H1 (cell line): ENCODE results near the gene PRKCZ. TPM values are rescaled to one million over a fixed set of nuclear protein-coding genes. Genes with fewer than 3 reads are reported as not detected.

Source experiments
- CTCF ChIA-PET: fragments of 300-600 bp; sonication (Branson Sonifier 250); formaldehyde crosslinking; loops from one replicate; lab custom pipeline; 2021; ENCODE audit not compliant: partially characterized antibody; lab: Charles Lee
- POLR2A ChIA-PET: fragments of 300-600 bp; sonication (Branson Sonifier 250); formaldehyde crosslinking; loops from one replicate; lab custom pipeline; 2021; ENCODE audit warnings: inconsistent platforms; ENCODE audit not compliant: partially characterized antibody; lab: Charles Lee
- DNase-seq, 2 experiments: peaks; one replicate each; pipeline versions ENCODE4 v3.0.0 to v3.0.0-alpha.2; 2010 to 2022; ENCODE audit warnings: low spot score in 2 of 2, low read depth in 1 of 2, mixed read lengths in 1 of 2
- FAIRE-seq: peaks from 2 replicates; lab custom pipeline; 2011; peaks lifted over from hg19 to GRCh38; lab: Jason Lieb, UNC
- H2AFZ ChIP-seq: 2 replicates; pipeline ENCODE4 v1.8.1; 2012; ENCODE audit warnings: low read length, inconsistent platforms
- H2AK5ac ChIP-seq: 2 replicates; pipeline ENCODE4 v1.6.1; 2013; ENCODE audit warnings: low read depth, low read length
- H2BK120ac ChIP-seq: replicated peaks from 2 replicates; pipeline ENCODE3; 2013; ENCODE audit warnings: low read depth, low read length, inconsistent platforms
- H2BK12ac ChIP-seq: 2 replicates; pipeline ENCODE4 v1.6.1; 2013; ENCODE audit warnings: low read depth, low read length
- H2BK15ac ChIP-seq: 2 replicates; pipeline ENCODE4 v1.6.1; 2013; ENCODE audit warnings: low read length
- H2BK20ac ChIP-seq: 2 replicates; pipeline ENCODE4 v1.6.1; 2013; ENCODE audit warnings: low read length
- H2BK5ac ChIP-seq: 2 replicates; pipeline ENCODE4 v1.6.1; 2013; ENCODE audit warnings: low read depth, low read length
- H3K14ac ChIP-seq: 2 replicates; pipeline ENCODE4 v1.6.1; 2013; ENCODE audit warnings: inconsistent platforms; ENCODE audit not compliant: insufficient read length
- H3K18ac ChIP-seq: 2 replicates; pipeline ENCODE4 v1.6.1; 2013; ENCODE audit warnings: low read length; ENCODE audit errors: extremely low read depth
- H3K23ac ChIP-seq: 2 replicates; pipeline ENCODE4 v1.6.1; 2013; ENCODE audit warnings: inconsistent platforms; ENCODE audit not compliant: insufficient read length
- H3K23me2 ChIP-seq: 2 replicates; pipeline ENCODE4 v1.6.1; 2013; ENCODE audit warnings: low read depth, low read length
- H3K27ac ChIP-seq: 2 replicates; pipeline ENCODE4 v1.6.1; 2011; ENCODE audit warnings: low read depth, low read length, inconsistent platforms
- H3K27me3 ChIP-seq, 4 experiments: replicated peaks in 1 of 4; 1 replicate in 1 of 4; 2 replicates in 3 of 4; pipeline versions ENCODE4 v1.6.1 to v1.8.1; 2011 to 2013; ENCODE audit warnings: low read length in 3 of 4, mild to moderate bottlenecking in 3 of 4, inconsistent platforms in 2 of 4, mixed read lengths in 2 of 4, moderate library complexity in 1 of 4; ENCODE audit not compliant: control insufficient read depth in 3 of 4, insufficient read depth in 3 of 4; ENCODE audit errors: extremely low read depth in 1 of 4
- H3K36me3 ChIP-seq, 4 experiments: 2 replicates each; pipeline versions ENCODE4 v1.6.1 to v1.8.1; 2011 to 2013; ENCODE audit warnings: mild to moderate bottlenecking in 4 of 4, low read length in 3 of 4, moderate library complexity in 2 of 4, control low read depth in 1 of 4, inconsistent platforms in 1 of 4; ENCODE audit not compliant: insufficient read depth in 4 of 4, control insufficient read depth in 2 of 4
- H3K4ac ChIP-seq: replicated peaks from 2 replicates; pipeline ENCODE3; 2013; ENCODE audit warnings: low read length, low read depth, mixed read lengths, inconsistent platforms; ENCODE audit not compliant: insufficient read length
- H3K4me1 ChIP-seq, 4 experiments: replicated peaks in 1 of 4; 1 replicate in 1 of 4; 2 replicates in 3 of 4; pipeline versions ENCODE4 v1.6.1 to v1.8.1; 2011 to 2013; ENCODE audit warnings: low read length in 3 of 4, inconsistent platforms in 2 of 4, mixed read lengths in 1 of 4; ENCODE audit not compliant: insufficient read depth in 4 of 4, control insufficient read depth in 3 of 4
- H3K4me2 ChIP-seq, 2 experiments: 2 replicates each; pipeline versions ENCODE4 v1.6.1 to v1.8.1; 2011 to 2013; ENCODE audit warnings: low read depth in 2 of 2, low read length in 2 of 2, control low read depth in 1 of 2, inconsistent platforms in 1 of 2, mild to moderate bottlenecking in 1 of 2; ENCODE audit not compliant: insufficient read depth in 1 of 2
- H3K4me3 ChIP-seq, 4 experiments: fragments of 200-600, 300-600 bp in 1 of 4; sonication (generic), shearing (Covaris generic), sonication (Bioruptor Twin) in 1 of 4; 2 replicates each; pipeline versions ENCODE4 v1.5.1 to v1.8.1; 2011 to 2016; ENCODE audit warnings: low read length in 4 of 4, low read depth in 3 of 4, control low read depth in 2 of 4, inconsistent platforms in 2 of 4, mild to moderate bottlenecking in 2 of 4, mixed read lengths in 1 of 4, moderate library complexity in 1 of 4; ENCODE audit not compliant: insufficient read depth in 2 of 4; ENCODE audit errors: extremely low read depth in 1 of 4
- H3K56ac ChIP-seq: replicated peaks from 2 replicates; pipeline ENCODE3; 2013; ENCODE audit warnings: low read depth, mild to moderate bottlenecking, mixed read lengths, low read length, inconsistent platforms; ENCODE audit not compliant: insufficient read length
- H3K79me1 ChIP-seq: 2 replicates; pipeline ENCODE4 v1.6.1; 2013; ENCODE audit warnings: low read depth, low read length, control low read depth
- H3K79me2 ChIP-seq, 2 experiments: 2 replicates each; pipeline versions ENCODE4 v1.6.1 to v1.8.1; 2012 to 2013; ENCODE audit warnings: low read length in 2 of 2, mild to moderate bottlenecking in 2 of 2, inconsistent platforms in 1 of 2; ENCODE audit not compliant: insufficient read depth in 2 of 2, control insufficient read depth in 1 of 2
- H3K9ac ChIP-seq, 4 experiments: replicated peaks in 1 of 4; 1 replicate in 1 of 4; 2 replicates in 3 of 4; pipeline versions ENCODE4 v1.6.1 to v1.8.1; 2011 to 2013; ENCODE audit warnings: low read depth in 3 of 4, low read length in 3 of 4, control low read depth in 2 of 4, mild to moderate bottlenecking in 2 of 4, moderate library complexity in 2 of 4, inconsistent platforms in 1 of 4; ENCODE audit errors: extremely low read depth in 1 of 4
- H3K9me3 ChIP-seq, 2 experiments: 2 replicates each; pipeline versions ENCODE4 v1.6.1 to v1.8.1; 2012 to 2013; ENCODE audit warnings: mild to moderate bottlenecking in 2 of 2, moderate library complexity in 2 of 2, control low read depth in 1 of 2, inconsistent platforms in 1 of 2, low read depth in 1 of 2, low read length in 1 of 2, mixed read lengths in 1 of 2; ENCODE audit not compliant: insufficient read depth in 2 of 2
- H4K20me1 ChIP-seq, 2 experiments: replicated peaks in 1 of 2; 2 replicates each; pipeline versions ENCODE3 to v1.8.1; 2011 to 2013; ENCODE audit warnings: inconsistent platforms in 2 of 2, low read length in 2 of 2, mild to moderate bottlenecking in 1 of 2; ENCODE audit not compliant: insufficient read depth in 2 of 2, control insufficient read depth in 1 of 2
- H4K5ac ChIP-seq: 2 replicates; pipeline ENCODE4 v1.6.1; 2013; ENCODE audit warnings: low read length, low read depth, mixed read lengths, inconsistent platforms; ENCODE audit not compliant: insufficient read length
- H4K8ac ChIP-seq: 2 replicates; pipeline ENCODE4 v1.8.0; 2013; ENCODE audit warnings: mild to moderate bottlenecking, moderate library complexity, low read length, inconsistent platforms; ENCODE audit not compliant: insufficient read depth; ENCODE audit errors: extremely low read depth
- H4K91ac ChIP-seq: replicated peaks from 2 replicates; pipeline ENCODE3; 2013; ENCODE audit warnings: low read length, mixed read lengths, inconsistent platforms; ENCODE audit not compliant: insufficient read length
- BCL11A ChIP-seq, 2 experiments: IDR thresholded peaks; one replicate each; pipeline ENCODE4 v1.6.1; 2011; ENCODE audit warnings: low read depth in 2 of 2, low read length in 2 of 2, mild to moderate bottlenecking in 2 of 2
- CBX8 ChIP-seq: fragments of 300-800, 300-1000 bp; sonication (generic); IDR thresholded peaks from 2 replicates; pipeline ENCODE4 v1.7.1; 2016; ENCODE audit warnings: low read depth, low read length, borderline replicate concordance
- CHD1 ChIP-seq: IDR thresholded peaks from 2 replicates; pipeline ENCODE4 v1.6.1; 2012; ENCODE audit warnings: low read depth, low read length, improper control_type of control experiment
- FOSL1 ChIP-seq: IDR thresholded peaks from 2 replicates; pipeline ENCODE4 v1.6.1; 2011; ENCODE audit warnings: mild to moderate bottlenecking, low read depth, low read length, moderate library complexity; ENCODE audit not compliant: insufficient read depth
- USF2 ChIP-seq: IDR thresholded peaks from 2 replicates; pipeline ENCODE4 v1.6.1; 2011; ENCODE audit warnings: low read length, improper control_type of control experiment
- YY1 ChIP-seq: IDR thresholded peaks from 2 replicates; pipeline ENCODE4 v1.6.1; 2011; ENCODE audit warnings: low read depth, mild to moderate bottlenecking, low read length
- WGBS, 2 experiments: shearing (Covaris generic) in 1 of 2; methylation state at CpG; one replicate each; pipeline versions ENCODE4 v1.1.6 to v1.1.7; 2013 to 2015; ENCODE audit warnings: low lambda C conversion rate in 2 of 2, mixed read lengths in 2 of 2, inconsistent platforms in 1 of 2, low coverage in 1 of 2, missing lambda C conversion rate in 1 of 2; ENCODE audit not compliant: insufficient replicate concordance in 2 of 2, insufficient coverage in 1 of 2, insufficient read length in 1 of 2; ENCODE audit errors: extremely low coverage in 1 of 2, missing lambda C conversion rate in 1 of 2; 5-methylcytosine and 5-hydroxymethylcytosine counted together
- polyA plus RNA-seq, 7 experiments: library from polyadenylated mRNA; depleted of rRNA in 3 of 7; stranded (reverse) in 5 of 7; unstranded in 2 of 7; fragments of >200 nt in 5 of 7; fragments of 200-250 nt in 2 of 7; gene quantifications; 1 replicate in 5 of 7; 2 replicates in 1 of 7; 4 replicates in 1 of 7; pipeline versions ENCODE4 v1.2.1 to v1.2.3, GENCODE V29; 2011 to 2013; ENCODE audit warnings: missing spikeins in 2 of 7, mixed read lengths in 2 of 7
- total RNA-seq: library from RNA; stranded (reverse); fragmentation: NEBNext Ultra II Directional; extraction: Animal tissue kit (Norgen Biotek cat#: 25700); gene quantifications from 2 replicates; pipeline ENCODE4 v1.2.1, GENCODE V29; 2021

Gene PRKCZ
- total and polyA plus RNA-seq, 2 of the 8 experiments (the other 6 are each of a cell fraction or from before 2014, with no cell fraction given): 37.4 to 45.1 TPM

- Histone ChIP-seq H4K20me1 (peaks cover 0 to 2% of the 10 kb centered on the region in 2 experiments), H3K23me2 (peaks cover under 1% of the 10 kb centered on the region; the same call in 1 of the 2 replicates), H3K4ac (no peak overlapping the region), H3K9me3 (no peaks in the 10 kb centered on the region), H3K27me3 (no peaks in the 10 kb centered on the region), H3K36me3 (peaks cover 0 to 13% (median 4%) of the 10 kb centered on the region in 4 experiments; a peak in 3 of 8 replicates), H3K56ac (no peak overlapping the region), H2BK15ac (no peak overlapping the region), H3K23ac (no peak overlapping the region), H2BK120ac (no peak overlapping the region), H2BK5ac (no peak overlapping the region), H2BK12ac (no peak overlapping the region), H3K79me2 (no peaks in the 10 kb centered on the region), H4K8ac (peak overlapping the region; percentile 28; the same call in 1 of the 2 replicates), H3K79me1 (peaks cover 3% of the 10 kb centered on the region; the same call in 1 of the 2 replicates), H2AFZ (no peak overlapping the region), H3K18ac (no peak overlapping the region), H3K14ac (no peak overlapping the region), H3K9ac (no peak overlapping the region), H3K4me2 (no peak overlapping the region), H3K27ac (no peak overlapping the region), H4K5ac (no peak overlapping the region), H2BK20ac (no peak overlapping the region), H3K4me1 (peaks cover 0 to 3% (median 0%) of the 10 kb centered on the region in 4 experiments; a peak in 2 of 7 replicates), H4K91ac (no peak overlapping the region), H2AK5ac (no peak overlapping the region), H3K4me3 (no peak overlapping the region)
- DNase-seq (no peak), FAIRE-seq (no peak)
- ChIA-PET CTCF (interaction anchor here (0.6 to 1.7 kb wide), 4 partner anchors 14 to 224 kb away, joined by 3 to 7 read pairs (median 4); no protein-coding TSS in a partner anchor), POLR2A (no interaction called here)
- WGBS, 2 experiments: 92% methylated on average over 28 of the region's 34 CpGs; no CpG with 5 or more reads in 1 of the 2 experiments
- TF ChIP-seq YY1 (no peak), FOSL1 (no peak), CHD1 (no peak), CBX8 (no peak), BCL11A (IDR thresholded peaks at IDR 0.05; ENCODE audit: low read depth in 2 of 2, low read length in 2 of 2) (no peak), USF2 (no peak)
Measured at GRCh38 chr1:2160451-2161300, 110.5 kb downstream of the PRKCZ start.
